Omental fat pad (tissue), 4 donors: ENCODE data around the gene CMTM2. TPM values are rescaled to one million over a fixed set of nuclear protein-coding genes. Genes with fewer than 3 reads are reported as not detected.

ENCODE experiments used
- ATAC-seq: fragments of 150-250 bp; one replicate; pipeline ENCODE4 v1.9.1; 2016; ENCODE audit warnings: mild to moderate bottlenecking, moderate library complexity; ENCODE audit not compliant: low FRiP score
- DNase-seq: peaks from one replicate; pipeline ENCODE4 v3.0.0-alpha.2; 2019; ENCODE audit warnings: low spot score
- total RNA-seq, 4 donors: library from RNA; depleted of rRNA; stranded (reverse); fragments of >200 nt; gene quantifications; one replicate each; pipeline ENCODE4 v1.1.0, GENCODE V29; 2016
- TF ChIP-seq, protein P1 (sequence below), 3 donors: fragments of 450-650 bp; IDR thresholded peaks; one replicate each; pipeline ENCODE4 v1.5.1; 2016 to 2017; ENCODE audit warnings: antibody characterized with exemption in 3 of 3, mild to moderate bottlenecking in 3 of 3, moderate library complexity in 2 of 3

CMTM2 gene
- total RNA-seq, 4 donors from 2014 or later, result 1.1 to 5.7 (median 1.2) TPM; not detected in 1

GRCh38 chr16:66574081-66574480 lies 5.2 kb upstream of the CMTM2 start:
- ATAC-seq (no peak), DNase-seq (no peak)
- TF ChIP-seq, protein P1, sequence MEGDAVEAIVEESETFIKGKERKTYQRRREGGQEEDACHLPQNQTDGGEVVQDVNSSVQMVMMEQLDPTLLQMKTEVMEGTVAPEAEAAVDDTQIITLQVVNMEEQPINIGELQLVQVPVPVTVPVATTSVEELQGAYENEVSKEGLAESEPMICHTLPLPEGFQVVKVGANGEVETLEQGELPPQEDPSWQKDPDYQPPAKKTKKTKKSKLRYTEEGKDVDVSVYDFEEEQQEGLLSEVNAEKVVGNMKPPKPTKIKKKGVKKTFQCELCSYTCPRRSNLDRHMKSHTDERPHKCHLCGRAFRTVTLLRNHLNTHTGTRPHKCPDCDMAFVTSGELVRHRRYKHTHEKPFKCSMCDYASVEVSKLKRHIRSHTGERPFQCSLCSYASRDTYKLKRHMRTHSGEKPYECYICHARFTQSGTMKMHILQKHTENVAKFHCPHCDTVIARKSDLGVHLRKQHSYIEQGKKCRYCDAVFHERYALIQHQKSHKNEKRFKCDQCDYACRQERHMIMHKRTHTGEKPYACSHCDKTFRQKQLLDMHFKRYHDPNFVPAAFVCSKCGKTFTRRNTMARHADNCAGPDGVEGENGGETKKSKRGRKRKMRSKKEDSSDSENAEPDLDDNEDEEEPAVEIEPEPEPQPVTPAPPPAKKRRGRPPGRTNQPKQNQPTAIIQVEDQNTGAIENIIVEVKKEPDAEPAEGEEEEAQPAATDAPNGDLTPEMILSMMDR (IDR thresholded peaks at IDR 0.05), result no peak

- ATAC-seq (no peak), DNase-seq (no peak)
- TF ChIP-seq, protein P1 (IDR thresholded peaks at IDR 0.05), result no peak
Observed at GRCh38 chr16:66574531-66574930, 4.7 kb upstream of the CMTM2 start.

DNA sequence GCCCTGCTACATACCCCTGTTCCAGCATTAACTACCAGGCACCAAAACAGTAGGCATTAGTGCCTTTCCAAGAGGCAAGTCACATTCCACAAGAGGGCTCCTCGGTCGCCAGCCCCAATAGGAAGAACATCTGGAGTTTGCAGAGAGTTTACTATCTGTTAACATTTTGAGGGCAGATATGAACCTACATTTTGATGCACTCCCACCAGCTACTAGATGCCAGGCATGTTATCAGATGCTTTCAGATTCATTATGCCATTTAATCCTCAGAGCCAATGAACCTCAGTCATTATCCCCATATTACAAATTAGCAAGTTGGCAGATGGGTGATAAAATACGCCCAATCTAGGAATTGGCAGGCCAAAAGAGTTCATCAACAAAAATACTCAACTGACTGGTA lies 4.2 kb upstream of the CMTM2 start:
- no peak for ATAC-seq
- TF ChIP-seq, protein P1 (IDR thresholded peaks at IDR 0.05), result no peak
- no peak for DNase-seq

DNA sequence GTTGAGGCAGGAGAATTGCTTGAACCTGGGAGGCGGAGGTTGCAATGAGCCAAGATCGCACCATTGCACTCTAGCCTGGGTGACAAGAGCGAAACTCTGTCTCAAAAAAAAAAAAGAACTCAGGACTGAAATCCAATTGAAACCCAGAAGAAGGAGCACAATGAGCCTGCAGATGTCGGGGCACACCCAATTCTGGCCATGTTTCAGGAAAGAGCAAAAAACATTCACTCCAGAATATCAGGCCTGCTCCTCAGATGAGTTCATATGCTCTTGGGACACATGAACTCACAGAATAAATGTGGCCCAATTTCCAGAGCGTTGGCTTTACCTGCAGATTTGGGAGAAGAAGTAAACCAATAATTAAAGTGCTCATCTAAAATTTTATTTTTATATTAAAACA lies 3.0 kb upstream of the CMTM2 start:
- DNase-seq (no peak), ATAC-seq (no peak)
- TF ChIP-seq, protein P1 (IDR thresholded peaks at IDR 0.05), result no peak

DNA sequence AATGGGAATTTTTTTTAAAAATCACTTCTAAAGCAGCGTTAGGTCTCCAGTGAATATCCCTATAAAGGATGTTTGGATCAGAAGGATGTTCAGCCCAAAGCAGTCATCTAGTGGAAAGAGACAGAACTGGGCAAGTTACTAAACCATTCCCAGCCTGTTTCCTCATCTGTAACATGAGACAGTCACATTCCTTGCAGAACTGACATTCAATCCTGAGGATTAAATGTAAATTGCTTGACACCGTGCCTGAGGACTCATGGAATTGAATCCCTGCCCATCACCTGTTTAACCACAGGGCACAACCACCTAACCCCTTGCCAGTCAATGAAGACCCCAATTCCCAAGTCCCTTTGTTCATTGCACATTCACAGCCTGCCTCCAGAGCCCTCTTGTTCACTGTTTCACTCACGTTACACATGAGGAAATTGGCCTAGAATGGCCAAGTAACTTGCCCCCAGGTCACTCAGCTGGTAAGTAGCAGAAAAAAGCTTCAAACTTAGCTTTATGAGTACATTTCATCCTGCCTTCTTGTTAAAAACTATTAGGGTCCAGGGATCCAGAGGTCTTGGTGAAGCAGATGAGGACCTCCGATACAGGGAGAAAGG lies 1.4 kb downstream of the CMTM2 start:
- TF ChIP-seq, protein P1 (IDR thresholded peaks at IDR 0.05), result no peak
- no peak for DNase-seq
- no peak for ATAC-seq

GRCh38 chr16:66581246-66581952 lies 2.1 kb downstream of the CMTM2 start:
- ATAC-seq (no peak), DNase-seq (no peak)
- TF ChIP-seq, protein P1 (IDR thresholded peaks at IDR 0.05), result no peak
